GM12865 (cell line): ENCODE measurements around the gene PCDHA10.
"Not testable (repeated sequence)": the region's sequence is repeated elsewhere in the genome, so short reads cannot be mapped to it uniquely, and the experiment has no call there.

ENCODE experiments used
- DNase-seq: peaks from one replicate; pipeline ENCODE4 v3.0.0; 2010; ENCODE audit warnings: low read depth
- H3K4me3 ChIP-seq: 2 replicates; pipeline ENCODE4 v1.5.1; 2011; ENCODE audit warnings: mild to moderate bottlenecking, low read depth, low read length, control low read depth
- CTCF ChIP-seq: IDR thresholded peaks from 2 replicates; pipeline ENCODE4 v1.5.1; 2011; ENCODE audit warnings: low read length, control low read depth, low read depth, inconsistent platforms; ENCODE audit not compliant: insufficient read depth; ENCODE audit errors: missing control alignments

The PCDHA10 gene

DNA sequence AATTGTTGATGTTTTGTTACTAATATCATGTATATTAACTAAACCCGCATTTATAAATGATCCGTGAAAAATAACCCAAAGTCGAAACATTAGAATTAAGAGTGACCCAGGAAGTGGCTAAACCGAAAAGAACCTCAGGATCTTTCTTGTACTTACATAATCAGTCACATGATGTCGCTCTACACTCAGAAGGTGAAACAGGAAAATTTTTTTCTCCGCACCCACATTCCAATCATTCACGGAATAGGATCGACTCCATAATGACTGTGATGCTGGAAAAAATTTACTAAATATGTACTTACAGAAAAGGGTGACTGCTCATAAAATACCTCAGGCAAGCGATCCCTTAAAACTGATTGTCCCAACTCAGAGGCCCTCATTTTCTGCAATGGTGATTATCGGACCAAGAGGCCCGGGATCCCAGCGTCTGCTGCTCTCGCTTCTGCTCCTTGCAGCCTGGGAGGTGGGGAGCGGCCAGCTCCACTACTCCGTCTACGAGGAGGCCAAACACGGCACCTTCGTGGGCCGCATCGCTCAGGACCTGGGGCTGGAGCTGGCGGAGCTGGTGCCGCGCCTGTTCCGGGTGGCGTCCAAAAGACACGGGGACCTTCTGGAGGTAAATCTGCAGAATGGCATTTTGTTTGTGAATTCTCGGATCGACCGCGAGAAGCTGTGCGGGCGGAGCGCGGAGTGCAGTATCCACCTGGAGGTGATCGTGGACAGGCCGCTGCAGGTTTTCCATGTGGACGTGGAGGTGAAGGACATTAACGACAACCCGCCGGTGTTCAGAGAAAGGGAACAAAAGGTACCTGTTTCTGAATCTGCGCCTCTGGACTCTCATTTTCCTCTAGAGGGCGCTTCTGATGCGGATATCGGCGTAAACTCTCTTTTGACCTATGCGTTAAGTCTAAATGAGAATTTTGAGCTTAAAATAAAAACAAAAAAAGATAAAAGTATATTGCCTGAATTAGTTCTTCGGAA lies 19.7 kb downstream of the PCDHA10 start, which contains the start of gene PCDHA12:
Gene PCDHA12 (plus strand): TSS at position 224 of the 981 bp plus-strand sequence. CDS start 165 bp downstream, at position 389.
- no peak within 1 kb of the TSS for H3K4me3 ChIP-seq
- DNase-seq, result no peak
- TF ChIP-seq CTCF, result no peak

- DNase-seq, H3K4me3 ChIP-seq: not testable (repeated sequence)
These were observed 21.0 kb downstream of the PCDHA10 start for GRCh38 chr5:140876541-140877261.

GRCh38 chr5:140877262-140877581 lies 21.5 kb downstream of the PCDHA10 start:
- no peak for TF ChIP-seq CTCF
- DNase-seq, result no peak
- no peak overlapping the region for H3K4me3 ChIP-seq

DNA sequence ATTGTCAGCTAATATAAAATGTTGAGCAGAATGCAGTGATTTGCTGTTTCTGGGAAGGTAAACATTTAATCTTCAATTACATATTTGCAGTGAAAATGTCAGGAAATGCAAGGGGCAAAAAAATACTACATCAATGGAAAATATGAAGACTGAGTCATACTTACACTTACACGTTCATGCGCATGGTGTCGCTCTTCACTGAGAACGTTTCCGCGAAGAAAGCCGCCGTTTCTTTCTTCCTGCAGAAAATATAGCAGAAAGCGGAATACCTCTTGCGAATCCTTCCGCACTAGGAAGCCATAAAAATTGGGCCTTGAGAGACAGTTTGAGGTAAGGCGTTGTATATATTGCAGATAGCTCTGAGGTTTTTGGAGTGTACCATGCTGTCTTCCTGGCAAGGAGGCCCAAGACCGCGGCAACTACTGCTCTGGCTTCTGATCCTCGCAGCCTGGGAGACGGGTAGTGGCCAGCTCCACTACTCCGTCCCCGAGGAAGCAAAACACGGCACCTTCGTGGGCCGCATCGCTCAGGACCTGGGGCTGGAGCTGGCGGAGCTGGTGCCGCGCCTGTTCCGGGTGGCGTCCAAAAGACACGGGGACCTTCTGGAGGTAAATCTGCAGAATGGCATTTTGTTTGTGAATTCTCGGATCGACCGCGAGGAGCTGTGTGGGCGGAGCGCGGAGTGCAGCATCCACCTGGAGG lies 26.3 kb downstream of the PCDHA10 start, which contains the start of gene PCDHA13:
Gene PCDHA13 (plus strand): TSS at position 236 of the 702 bp plus-strand sequence. CDS start 145 bp downstream, at position 381.
- DNase-seq, result no peak
- no peak within 1 kb of the TSS for H3K4me3 ChIP-seq
- no peak for TF ChIP-seq CTCF

DNA sequence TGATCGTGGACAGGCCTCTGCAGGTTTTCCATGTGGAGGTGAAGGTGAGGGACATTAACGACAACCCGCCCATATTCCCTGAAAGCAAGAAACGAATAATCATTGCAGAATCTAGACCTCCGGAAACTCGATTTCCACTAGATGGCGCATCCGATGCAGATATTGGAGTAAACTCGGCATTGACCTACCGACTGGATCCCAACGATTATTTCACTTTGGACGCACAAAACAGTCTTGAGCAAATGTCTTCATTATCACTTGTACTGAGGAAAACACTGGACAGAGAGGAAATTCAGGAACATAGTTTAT lies 26.8 kb downstream of the PCDHA10 start:
- H3K4me3 ChIP-seq, result no peak overlapping the region
- no peak for DNase-seq
- TF ChIP-seq CTCF, result no peak

DNA sequence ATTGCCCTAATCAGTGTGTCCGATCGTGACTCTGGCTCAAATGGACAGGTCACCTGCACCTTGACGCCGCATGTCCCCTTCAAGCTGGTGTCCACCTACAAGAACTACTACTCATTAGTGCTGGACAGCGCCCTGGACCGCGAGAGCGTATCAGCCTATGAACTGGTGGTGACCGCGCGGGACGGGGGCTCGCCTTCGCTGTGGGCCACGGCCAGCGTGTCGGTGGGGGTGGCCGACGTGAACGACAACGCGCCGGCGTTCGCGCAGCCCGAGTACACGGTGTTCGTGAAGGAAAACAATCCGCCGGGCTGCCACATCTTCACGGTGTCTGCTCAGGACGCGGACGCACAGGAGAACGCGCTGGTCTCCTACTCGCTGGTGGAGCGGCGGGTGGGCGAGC lies 27.7 kb downstream of the PCDHA10 start:
- no peak for TF ChIP-seq CTCF
- H3K4me3 ChIP-seq, result no peak overlapping the region
- no peak for DNase-seq
